OCI-LY1 (cell line): ENCODE data around the gene HESX1.

Experiments used
- CTCF ChIP-seq: fragments of 200-600 bp; sonication (generic), shearing (Covaris generic); IDR thresholded peaks from 2 replicates; pipeline ENCODE4 v1.5.1; 2017; ENCODE audit warnings: mild to moderate bottlenecking, antibody characterized with exemption, low read length, moderate library complexity, mixed read lengths
- EZH2 ChIP-seq: fragments of 200-600 bp; sonication (generic), shearing (Covaris generic); IDR thresholded peaks from 2 replicates; pipeline ENCODE4 v1.8.0; 2017; ENCODE audit warnings: borderline replicate concordance, mixed run types, mild to moderate bottlenecking, antibody characterized with exemption, low read length, moderate library complexity, mixed read lengths

- TF ChIP-seq CTCF (no peak), EZH2 (no peak)
Measured at GRCh38 chr3:57160765-57161538, 38.8 kb downstream of the HESX1 start.
